PC-9 (cell line): Measurements from ENCODE around the gene CFAP92.

Experiments
- CTCF ChIP-seq: fragments of 200-600 bp; sonication (generic); conservative IDR thresholded peaks from 2 replicates; pipeline ENCODE4 v1.6.1; 2017; ENCODE audit warnings: mixed run types, antibody characterized with exemption, mild to moderate bottlenecking, moderate library complexity
- EZH2 ChIP-seq: fragments of 200-600 bp; sonication (generic); IDR thresholded peaks from 2 replicates; pipeline ENCODE4 v1.8.0; 2017; ENCODE audit warnings: antibody characterized with exemption, low read depth

DNA sequence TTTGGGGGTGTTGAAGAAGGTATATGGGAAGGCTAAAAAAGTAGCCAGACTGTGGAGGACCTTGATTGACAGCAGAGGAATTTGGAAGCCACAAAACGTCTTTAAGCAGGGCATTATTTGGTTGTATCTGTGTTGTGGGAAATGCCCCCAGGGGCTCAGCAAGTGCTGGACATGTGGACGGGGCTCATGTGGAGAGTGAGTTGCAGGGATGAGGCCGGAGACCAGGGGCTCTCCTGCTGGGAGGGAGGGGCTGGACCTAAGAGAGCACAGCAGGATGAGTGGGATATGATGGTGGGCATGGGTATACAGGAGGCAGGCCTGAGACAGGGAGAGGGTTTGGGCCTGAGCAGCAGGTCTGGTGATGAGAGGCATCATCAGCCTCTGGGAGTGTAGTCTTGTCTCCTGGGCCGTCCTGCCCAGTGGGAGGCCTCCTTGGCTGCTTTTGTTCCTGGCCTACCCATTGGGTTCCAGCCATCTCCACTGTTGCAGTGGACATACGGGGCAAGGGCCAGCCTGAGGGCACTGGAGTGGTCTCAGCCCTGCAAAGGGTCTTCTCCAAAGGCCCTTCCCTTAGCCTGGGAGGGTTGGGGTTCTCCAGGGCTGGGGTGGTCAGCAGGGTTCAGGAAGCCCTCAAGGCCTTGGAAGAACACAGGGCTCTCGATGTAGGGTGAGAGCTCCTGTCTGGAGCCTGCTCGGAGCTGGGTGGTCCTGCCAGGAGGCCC, 86.9 kb downstream of the CFAP92 start:
- TF ChIP-seq CTCF (no peak), EZH2 (no peak)
